ENCODE measurements around the gene EIPR1. TPM values are rescaled to one million over a fixed set of nuclear protein-coding genes. Genes with fewer than 3 reads are reported as not detected.
"Not testable (repeated sequence)": the region's sequence is repeated elsewhere in the genome, so short reads cannot be mapped to it uniquely, and the experiment has no call there.

EIPR1 gene
- total and polyA plus RNA-seq, 4 donors, result 12.0 to 26.8 (median 23.4) TPM

DNA sequence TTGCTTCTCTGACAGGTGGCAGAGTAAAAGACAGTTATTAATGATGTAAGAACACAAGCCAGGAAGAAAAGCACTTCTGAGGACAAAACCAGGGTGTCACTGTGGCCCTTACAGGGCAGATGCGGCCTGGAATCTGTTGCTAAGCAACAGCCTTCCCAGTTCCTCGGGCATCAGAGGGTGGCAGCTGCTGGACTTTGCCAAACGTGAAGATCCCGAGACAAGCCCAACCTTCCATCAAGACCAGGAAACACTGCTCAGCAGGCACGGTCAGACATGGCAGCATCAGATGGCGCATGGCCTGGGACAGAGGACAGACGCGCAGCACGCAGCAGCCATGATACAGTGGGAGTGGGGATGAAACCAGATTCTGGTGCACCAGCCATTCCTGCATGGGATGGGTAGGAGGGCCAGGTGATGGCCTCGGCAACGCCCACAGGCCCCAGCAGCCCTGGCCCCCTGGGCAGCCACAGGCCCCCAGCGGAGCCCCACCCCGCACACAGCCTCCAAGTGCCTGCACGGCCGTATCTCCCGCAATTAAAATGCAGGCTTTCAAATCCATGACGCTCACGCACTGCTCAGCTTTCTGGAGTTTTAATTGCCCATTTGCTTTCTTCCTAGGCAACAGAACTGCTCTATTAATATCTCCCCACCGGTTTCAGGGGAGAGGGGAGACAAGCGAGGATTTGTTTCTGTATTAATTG is 89.0 kb downstream of the EIPR1 start:
- Histone ChIP-seq H3K27ac (ENCODE audit: low read depth in 1 of 2, low read length in 1 of 2) (no peak overlapping the region), H3K4me1 (ENCODE audit: control insufficient read depth in 5 of 5, insufficient read depth in 5 of 5, low read length in 5 of 5) (peaks cover 0 to 2% (median 0%) of the 10 kb centered on the region in 5 donors), H3K4me3 (no peak overlapping the region), H3K27me3 (ENCODE audit: control insufficient read depth in 3 of 3, insufficient read depth in 3 of 3, low read length in 2 of 3) (no peaks in the 10 kb centered on the region), H3K9me3 (ENCODE audit: control insufficient read depth in 4 of 4, insufficient read depth in 3 of 4, low read length in 3 of 4) (peaks cover 0 to 4% (median 0%) of the 10 kb centered on the region in 4 donors), H3K36me3 (ENCODE audit: control insufficient read depth in 4 of 4, insufficient read depth in 4 of 4, low read length in 4 of 4) (peaks cover 0 to 2% (median 0%) of the 10 kb centered on the region in 4 donors), H3K9ac (ENCODE audit: insufficient read depth in 1 of 2, low read length in 2 of 2) (no peak overlapping the region)
- DNase-seq (no peak), ATAC-seq (ENCODE audit: insufficient read depth, low FRiP score) (peak; percentile 47)
- WGBS, 2 donors, result 93 to 94% methylated on average over 20 of the region's 20 CpGs
- TF ChIP-seq CTCF (IDR thresholded peaks at IDR 0.05; ENCODE audit: control extremely low read depth, extremely low read depth), result no peak

DNA sequence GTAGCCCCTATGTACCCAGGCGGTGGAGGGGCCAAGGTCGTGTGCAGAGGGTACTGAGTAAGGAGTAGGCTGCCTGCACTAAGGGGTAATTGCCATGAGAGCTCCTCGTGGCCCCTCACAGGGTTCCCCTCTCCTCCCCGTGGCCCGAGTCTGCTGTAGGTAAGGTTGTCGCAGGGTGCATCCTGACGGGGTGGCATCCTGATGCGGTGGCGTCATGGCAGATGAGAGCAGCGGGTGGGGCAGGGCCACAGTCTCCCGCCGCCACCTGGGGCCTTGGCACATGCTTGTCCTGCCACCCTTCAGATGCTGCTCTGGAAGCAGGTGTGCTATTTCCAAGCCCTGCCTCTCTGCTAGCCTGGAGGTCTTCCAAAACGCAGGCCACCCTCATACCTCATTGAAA is 89.7 kb downstream of the EIPR1 start:
- 90 to 93% methylated on average over 13 of the region's 13 CpGs for WGBS, 2 donors
- peaks cover 0 to 2% (median 0%) of the 10 kb centered on the region in 5 donors for H3K4me1 ChIP-seq (ENCODE audit: control insufficient read depth in 5 of 5, insufficient read depth in 5 of 5, low read length in 5 of 5)
- no peak for ATAC-seq (ENCODE audit: insufficient read depth, low FRiP score)
- DNase-seq, result no peak
- H3K9me3 ChIP-seq (ENCODE audit: control insufficient read depth in 4 of 4, insufficient read depth in 3 of 4, low read length in 3 of 4), result peaks cover 0 to 4% (median 0%) of the 10 kb centered on the region in 4 donors
- no peaks in the 10 kb centered on the region for H3K27me3 ChIP-seq (ENCODE audit: control insufficient read depth in 3 of 3, insufficient read depth in 3 of 3, low read length in 2 of 3)
- no peak overlapping the region for H3K9ac ChIP-seq (ENCODE audit: insufficient read depth in 1 of 2, low read length in 2 of 2)
- H3K4me3 ChIP-seq, result no peak overlapping the region
- H3K36me3 ChIP-seq (ENCODE audit: control insufficient read depth in 4 of 4, insufficient read depth in 4 of 4, low read length in 4 of 4), result peaks cover 0 to 2% (median 0%) of the 10 kb centered on the region in 4 donors
- no peak for TF ChIP-seq CTCF (IDR thresholded peaks at IDR 0.05; ENCODE audit: control extremely low read depth, extremely low read depth)
- no peak overlapping the region for H3K27ac ChIP-seq (ENCODE audit: low read depth in 1 of 2, low read length in 1 of 2)

GRCh38 chr2:3286646-3287036 is 91.0 kb downstream of the EIPR1 start:
- H3K36me3 ChIP-seq (ENCODE audit: control insufficient read depth in 4 of 4, insufficient read depth in 4 of 4, low read length in 4 of 4); H3K27me3 ChIP-seq (ENCODE audit: control insufficient read depth in 3 of 3, insufficient read depth in 3 of 3, low read length in 2 of 3); ATAC-seq (ENCODE audit: insufficient read depth, low FRiP score); DNase-seq; H3K9me3 ChIP-seq (ENCODE audit: control insufficient read depth in 4 of 4, insufficient read depth in 3 of 4, low read length in 3 of 4); H3K4me3 ChIP-seq; H3K4me1 ChIP-seq (ENCODE audit: control insufficient read depth in 5 of 5, insufficient read depth in 5 of 5, low read length in 5 of 5); H3K9ac ChIP-seq (ENCODE audit: insufficient read depth in 1 of 2, low read length in 2 of 2); H3K27ac ChIP-seq (ENCODE audit: low read depth in 1 of 2, low read length in 1 of 2): not testable (repeated sequence)
- 92 to 95% methylated on average over 17 of the region's 17 CpGs for WGBS, 2 donors

DNA sequence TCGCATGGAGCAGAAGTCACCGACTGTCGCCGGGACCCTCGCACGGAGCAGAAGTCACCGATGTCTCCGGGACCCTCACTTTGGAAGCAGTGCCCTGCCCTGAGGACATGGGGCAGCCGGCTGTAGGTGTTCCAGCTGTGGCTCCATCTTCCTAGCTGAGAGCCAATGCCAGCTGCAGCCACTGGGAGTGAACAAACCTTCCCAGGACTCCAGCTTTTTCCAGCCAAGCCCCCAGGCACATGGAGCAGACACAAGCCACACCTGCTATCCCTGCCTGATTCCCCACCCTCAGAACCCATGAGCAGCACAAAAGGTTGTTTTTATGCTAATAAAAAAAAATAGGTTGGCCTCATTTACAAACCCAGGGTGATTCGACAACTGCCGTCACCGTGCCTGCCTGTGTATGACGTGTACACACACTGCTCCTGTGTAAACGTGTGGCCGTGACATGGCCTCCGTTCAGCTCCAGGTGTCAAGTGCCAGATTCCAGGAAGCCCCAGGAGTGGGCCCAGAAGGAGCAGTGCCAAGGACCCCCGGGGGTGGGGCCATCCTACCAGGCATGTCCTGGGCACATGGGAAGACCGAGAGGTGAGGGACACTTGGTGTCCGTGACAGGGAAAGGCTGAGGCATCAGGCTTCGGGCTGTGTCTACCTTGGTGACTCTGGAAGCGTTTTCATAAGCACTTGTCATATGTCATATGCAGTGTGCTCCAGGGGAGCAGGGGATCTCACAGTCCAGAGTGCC is 91.5 kb downstream of the EIPR1 start:
- 89 to 95% methylated on average over 21 of the region's 21 CpGs for WGBS, 2 donors

More for the DNA sequence above, 91.5 kb downstream of the EIPR1 start:
- Histone ChIP-seq H3K4me3 (no peak overlapping the region), H3K27ac (ENCODE audit: low read depth in 1 of 2, low read length in 1 of 2) (no peak overlapping the region), H3K9ac (ENCODE audit: insufficient read depth in 1 of 2, low read length in 2 of 2) (no peak overlapping the region), H3K4me1 (ENCODE audit: control insufficient read depth in 5 of 5, insufficient read depth in 5 of 5, low read length in 5 of 5) (peaks cover 0 to 4% (median 0%) of the 10 kb centered on the region in 5 donors), H3K36me3 (ENCODE audit: control insufficient read depth in 4 of 4, insufficient read depth in 4 of 4, low read length in 4 of 4) (peaks cover 0 to 2% (median 0%) of the 10 kb centered on the region in 4 donors), H3K9me3 (ENCODE audit: control insufficient read depth in 4 of 4, insufficient read depth in 3 of 4, low read length in 3 of 4) (peaks cover 0 to 4% (median 0%) of the 10 kb centered on the region in 4 donors), H3K27me3 (ENCODE audit: control insufficient read depth in 3 of 3, insufficient read depth in 3 of 3, low read length in 2 of 3) (no peaks in the 10 kb centered on the region)
- no peak for ATAC-seq (ENCODE audit: insufficient read depth, low FRiP score)
- TF ChIP-seq CTCF (IDR thresholded peaks at IDR 0.05; ENCODE audit: control extremely low read depth, extremely low read depth), result no peak
- DNase-seq, result no peak
